GM18870 (cell line): Measurements from ENCODE around the gene PCSK2.

Experiments
- ATAC-seq: cut with Tn5 transposase; IDR thresholded peaks from one replicate; pipeline ENCODE4 v1.9.1; 2021; ENCODE audit warnings: moderate library complexity; ENCODE audit not compliant: unreplicated experiment

PCSK2 gene

DNA sequence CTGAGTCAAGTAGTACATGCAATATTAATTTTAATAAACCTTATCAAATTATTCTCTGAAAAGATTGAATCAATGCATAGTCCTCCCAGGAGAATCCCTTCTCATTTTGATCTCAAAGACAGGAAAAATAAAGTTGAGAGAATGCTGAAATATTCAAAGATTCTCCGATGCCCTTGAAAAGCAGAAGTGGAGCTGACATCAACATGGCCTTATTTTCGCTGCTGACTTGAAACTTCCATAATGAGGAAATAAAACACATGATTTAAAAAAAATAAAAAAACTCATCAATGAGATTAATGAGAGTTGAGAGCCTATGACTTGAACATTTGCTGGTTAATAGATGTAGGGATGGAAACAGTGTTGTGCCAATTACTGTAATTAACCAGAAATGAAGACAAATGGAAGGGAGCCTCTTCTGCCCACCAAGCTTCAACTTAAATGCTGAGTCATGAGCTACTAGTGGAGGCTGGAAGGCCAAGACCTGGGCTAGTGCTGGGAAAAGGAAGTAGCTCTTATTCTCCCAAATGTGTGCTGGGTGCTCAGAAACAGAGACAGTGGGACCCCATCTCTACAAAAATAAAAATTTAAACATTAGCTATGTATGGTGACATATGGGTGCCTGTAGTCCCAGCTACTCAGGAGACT, 164.4 kb downstream of the PCSK2 start:
- ATAC-seq = no peak

DNA sequence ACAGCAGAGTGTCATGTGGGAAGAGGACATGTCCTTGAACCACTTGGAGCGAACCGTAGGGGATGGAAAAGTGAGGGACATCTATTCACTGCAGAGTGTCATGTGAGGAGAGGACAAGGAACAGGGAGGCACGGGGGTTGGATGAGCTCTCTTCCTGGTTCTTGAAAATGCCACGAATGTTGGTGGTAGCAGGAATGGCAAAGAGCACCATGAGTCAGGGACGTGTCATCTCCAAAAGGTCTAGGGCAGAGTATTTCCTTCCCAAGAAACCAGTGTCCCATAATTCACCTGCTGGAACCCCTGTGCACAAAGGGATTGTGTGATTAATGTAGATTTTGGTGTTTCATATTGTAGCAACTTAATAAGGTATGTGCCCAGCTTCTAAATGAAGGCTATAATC, 167.6 kb downstream of the PCSK2 start:
- no peak for ATAC-seq

DNA sequence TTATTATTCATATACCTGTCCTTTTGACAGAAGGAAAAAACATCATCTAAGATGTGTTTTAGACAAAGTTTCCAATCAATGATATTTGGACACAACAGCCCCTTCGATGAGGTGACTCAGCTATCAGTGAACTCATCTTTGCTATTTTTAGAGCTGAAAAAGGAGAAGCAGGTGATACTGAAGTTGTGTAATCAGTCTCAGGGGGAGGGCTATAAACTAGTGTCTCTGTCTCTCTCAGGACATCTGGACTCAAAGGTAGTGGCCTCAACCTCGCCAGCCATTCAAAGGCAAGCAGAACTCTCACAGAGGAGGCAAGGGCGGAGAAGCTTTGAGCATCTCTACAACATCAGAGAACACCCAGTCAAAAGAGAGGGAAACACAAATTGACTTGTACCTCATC, 168.9 kb downstream of the PCSK2 start:
- ATAC-seq = no peak

DNA sequence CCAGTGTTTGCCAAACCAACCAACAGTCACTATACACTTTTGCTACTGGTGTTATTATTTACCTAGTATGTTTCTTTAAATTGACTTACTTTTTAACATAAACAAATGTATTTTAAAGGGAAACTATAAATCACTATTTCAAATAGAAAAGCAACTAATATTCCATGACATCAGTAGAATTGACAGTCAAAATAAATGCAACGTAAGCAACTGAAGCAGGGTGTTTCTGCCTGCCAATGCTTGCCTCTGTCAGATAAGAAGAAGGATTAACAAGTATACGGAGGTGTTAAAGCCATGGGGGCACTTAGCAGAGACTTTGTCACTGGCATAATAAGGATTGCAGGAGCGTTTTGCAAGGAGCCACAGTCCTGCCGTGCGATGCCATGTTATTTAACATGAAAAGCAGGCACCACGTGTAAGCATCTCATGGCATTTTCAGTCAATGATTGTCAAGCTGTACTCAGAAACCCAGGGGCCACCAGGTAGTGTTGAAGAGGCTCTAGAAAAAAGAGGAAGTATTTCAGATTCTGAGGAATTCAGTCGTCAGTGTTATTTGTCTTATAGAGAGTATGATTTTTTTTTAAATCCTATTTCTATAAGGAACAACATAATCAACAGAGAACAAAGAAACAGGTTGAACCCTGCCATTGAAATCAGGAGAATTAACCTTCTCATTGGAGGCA, 172.6 kb downstream of the PCSK2 start:
- ATAC-seq = no peak

DNA sequence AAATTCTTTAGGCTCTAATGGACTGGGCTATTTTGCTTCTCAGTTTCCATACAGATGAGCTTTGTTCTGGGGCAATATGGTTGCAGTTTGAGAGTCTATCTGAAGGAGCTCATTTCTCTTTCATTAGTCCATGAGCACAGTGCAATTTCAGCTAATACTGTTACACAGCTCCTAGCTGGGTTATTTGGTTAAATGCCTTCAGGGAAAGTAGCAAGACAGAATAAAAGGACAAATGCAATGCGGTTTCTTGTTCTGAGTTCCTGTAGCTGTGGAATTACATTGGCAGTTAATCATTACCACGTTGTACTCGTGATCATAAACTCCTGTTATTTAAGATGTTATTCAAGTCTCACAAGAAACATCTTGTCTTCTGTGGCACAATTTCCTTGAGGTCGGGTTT, 176.6 kb downstream of the PCSK2 start:
- ATAC-seq = no peak

DNA sequence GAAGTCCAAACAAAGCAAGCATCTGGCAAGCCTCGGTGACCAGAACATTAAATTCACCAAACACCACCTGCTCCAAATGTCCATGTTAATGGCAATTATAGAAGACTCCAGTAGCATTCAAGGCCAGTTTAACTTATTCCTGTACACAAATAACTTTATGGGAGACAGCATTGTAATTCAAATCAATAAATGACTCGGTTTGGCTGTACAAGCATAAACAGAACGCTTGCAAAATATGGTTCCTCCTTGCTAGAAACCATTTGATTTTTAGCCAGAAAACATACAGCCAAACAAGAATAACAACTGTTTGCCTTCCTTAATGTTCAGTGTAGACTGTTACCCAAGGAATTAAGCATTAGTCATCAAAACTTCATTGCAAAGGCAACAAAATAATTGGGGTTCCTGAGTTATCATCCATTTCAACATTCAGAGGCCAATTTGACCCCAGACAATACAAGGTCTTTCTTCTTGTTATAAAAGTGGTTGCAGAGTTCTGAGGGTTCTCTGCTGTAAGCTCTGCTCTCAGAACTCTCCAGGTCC, 179.3 kb downstream of the PCSK2 start:
- ATAC-seq = no peak

DNA sequence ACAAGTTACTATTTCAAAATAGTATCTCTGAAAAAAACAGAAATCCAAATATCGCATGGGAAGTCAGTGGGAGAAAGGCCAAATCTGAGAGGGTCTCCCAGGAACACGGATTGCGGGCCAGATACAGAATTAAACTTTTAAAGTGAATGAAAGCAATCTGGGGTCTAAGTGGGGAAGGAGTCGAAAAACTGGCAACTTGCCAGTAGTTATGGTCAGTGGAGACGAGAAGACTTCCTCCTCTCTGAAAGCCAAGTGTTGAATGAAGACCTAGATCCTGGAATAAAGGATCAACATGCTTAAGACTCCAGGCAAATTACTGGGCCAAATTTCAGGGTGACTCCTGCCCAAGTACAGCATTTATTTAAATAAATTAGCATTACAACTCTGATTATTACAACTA, 180.7 kb downstream of the PCSK2 start:
- ATAC-seq = no peak

DNA sequence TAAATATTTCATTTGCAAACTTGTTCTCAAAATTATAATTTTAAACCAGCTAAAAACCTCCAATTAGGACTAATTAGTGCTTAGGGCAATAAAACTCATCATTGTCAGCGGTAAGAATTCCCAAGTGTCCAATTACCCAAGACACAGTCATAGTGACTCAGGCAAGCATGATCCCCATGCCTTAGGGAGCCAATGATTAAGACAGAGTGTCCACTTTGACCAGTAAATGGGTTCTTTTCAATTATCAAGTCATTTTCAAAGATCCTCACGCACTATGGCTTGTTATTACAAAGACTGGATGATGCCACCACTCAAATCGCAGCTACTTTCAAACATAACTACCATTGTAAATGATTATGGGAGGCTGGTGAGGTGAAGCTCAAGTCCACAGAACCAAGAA, 190.4 kb downstream of the PCSK2 start:
- ATAC-seq = no peak

DNA sequence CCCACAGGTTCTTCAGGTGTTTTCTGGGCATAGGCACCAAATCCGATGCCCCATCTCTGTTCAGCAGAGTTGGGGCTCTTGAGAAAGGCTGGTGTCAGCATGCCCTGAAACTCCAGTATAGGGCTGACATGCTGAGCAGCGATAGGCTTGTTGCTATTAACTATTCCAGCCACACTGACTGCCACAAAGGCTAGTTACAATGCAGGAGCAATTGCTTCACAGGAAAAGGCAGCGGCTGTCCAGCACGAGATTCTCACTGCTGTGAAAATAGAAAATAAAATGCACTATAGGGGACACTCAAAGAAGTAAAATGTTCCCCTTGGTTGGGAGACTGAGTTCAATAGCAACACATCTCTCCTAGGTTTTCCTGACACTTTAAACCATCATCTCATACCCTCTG, 191.9 kb downstream of the PCSK2 start:
- ATAC-seq = no peak

DNA sequence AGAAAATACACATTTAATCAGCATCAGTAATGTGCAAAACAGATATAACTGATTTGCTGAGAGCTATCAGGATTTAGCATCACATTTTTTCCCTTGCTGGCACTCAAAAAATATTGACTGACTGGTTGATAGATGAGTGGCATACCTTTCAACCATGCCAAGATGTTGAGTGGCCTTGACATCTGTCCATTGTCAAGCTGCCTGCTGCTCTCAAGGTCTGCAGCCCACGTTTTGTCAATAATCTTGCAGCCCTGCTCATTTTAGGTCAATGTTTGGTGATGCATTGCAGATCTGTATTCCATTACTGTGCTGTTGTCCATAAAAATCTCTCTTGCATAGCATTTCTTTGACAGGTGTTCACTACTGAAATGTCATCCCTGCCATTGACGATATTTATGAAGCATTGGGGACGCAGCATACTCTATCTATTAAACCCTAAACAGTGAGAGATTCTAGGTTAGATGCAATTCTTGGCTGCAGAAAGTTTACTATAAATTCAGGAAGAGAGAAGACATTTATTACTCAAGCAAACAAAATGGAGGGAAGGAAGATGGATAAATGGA, 192.7 kb downstream of the PCSK2 start:
- ATAC-seq = no peak

DNA sequence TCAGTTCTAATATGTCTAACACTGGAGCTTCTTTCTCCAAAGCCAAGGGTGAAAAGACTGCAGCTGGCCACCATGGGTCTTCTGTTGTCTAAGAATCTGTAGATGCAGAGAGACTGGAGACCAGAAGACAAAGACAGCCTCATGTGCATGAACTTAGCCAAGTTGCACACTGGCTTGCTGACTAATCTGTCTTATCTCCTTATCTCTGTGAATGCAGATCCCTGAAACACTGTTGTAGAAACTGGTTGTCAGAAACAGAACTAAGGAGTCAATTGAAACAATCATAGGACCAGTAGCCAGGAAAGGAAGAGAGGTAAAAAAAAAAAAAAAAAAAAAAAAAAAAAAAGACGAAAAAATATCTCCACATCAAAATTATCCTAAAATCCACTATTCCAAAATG, 194.7 kb downstream of the PCSK2 start:
- no peak for ATAC-seq

DNA sequence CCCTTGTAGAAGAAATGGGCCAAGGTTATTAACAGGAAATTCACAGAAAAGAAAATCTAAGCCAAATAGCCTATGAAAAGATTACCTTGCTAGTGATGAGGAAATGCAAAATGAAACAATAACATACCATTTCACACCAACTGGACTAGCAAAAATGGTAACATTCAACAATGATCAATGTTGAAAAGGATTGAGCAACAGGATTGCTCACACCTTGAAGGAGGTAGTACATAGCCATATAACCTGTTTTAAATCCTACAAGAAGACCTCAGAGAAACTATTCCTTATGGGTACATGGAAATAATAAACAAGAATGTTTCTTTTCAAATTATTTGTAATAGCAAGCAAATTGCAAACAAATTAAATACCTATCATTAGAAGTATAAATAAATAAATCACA, 196.9 kb downstream of the PCSK2 start:
- ATAC-seq = no peak

DNA sequence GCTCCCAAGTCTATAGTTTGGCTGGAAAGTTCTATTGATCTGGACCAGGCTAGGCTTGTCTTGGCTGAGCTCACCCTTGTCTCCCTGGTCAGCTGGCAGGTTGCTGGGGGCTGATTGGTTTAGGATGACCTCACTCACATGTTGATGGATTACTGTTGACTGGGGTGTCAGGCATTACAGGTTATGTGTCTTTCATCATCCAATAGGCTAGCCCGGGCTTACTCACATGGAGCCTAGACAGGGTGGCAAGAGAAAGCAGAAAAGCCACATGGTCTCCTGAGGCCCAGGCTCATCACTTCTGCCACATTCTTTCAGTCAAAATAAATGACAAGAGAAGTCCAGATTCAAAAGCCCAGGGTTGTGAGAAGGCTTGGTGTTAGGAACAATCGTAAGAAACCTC, 200.8 kb downstream of the PCSK2 start:
- no peak for ATAC-seq

DNA sequence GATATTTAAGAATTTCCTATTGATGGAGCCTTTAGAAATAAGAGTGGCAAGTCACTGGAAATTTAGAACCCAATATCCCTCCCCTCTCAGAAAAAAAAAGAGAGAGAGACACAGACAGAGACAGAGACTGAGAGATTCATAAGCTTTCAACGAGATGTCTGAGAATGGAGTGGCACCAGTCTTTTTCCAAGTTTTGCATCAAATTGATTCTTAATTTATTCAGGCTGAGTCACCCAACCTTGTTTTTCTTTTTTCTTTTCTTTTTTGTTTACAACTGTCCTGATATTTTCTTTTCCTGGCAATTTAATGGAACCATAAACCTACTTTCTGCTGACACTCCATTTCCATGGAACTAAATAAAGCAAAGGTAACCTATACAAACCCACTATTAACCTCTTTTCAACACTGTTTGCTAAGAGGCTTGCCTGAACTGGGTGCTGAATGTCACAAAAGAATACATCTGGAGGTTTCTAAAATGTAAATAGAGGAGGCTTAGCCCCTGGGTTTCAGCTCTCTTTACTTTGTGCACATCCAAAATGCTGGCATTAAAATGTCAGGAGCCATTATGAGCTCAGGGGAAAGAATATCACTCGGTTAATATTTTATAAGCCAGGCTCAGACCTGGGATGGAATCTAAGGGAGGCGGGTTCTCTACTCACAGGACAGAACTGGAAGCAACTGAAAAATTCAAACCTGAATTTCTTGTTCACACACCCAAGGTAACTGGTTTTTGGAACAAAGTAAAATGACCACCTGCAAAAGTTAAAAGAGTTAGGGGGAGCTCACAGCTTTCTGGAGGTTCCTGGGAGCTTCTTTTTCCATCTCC, 203.5 kb downstream of the PCSK2 start:
- no peak for ATAC-seq

DNA sequence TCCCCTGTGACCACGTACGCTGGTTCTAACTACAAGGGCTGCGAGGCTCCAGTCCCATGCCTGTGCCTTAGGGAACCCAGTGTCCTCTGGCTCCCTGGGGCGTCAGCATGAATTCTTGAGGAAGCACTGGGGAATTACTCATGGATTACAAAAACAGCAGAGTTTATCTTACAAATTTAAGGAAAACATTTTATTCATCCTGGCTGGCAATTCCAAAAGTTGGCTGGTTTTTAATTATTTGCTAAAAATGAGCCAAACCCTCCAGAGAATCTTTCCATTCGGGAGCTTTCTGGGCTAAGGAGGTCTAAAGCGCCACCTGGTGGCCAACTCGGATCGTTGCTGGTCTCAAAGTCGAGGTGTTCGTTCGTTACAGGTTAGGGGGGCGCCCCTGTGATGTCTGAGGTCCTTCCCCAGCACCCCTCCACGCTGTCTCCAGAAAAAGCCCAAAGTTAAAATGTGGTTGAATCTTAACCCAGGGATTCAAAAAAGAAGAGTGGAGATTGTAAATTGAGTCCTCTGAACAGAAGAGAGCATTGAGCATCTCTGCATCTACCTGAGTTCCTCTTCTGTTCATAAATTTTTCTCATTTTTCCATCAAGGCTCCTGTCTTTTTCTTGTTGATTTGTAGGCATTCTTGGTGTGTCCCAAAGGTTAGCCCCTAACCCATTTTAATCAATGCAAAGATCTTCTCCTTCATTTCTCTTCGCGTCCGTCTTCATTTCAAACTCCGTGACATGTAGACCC, 205.0 kb downstream of the PCSK2 start:
- ATAC-seq = no peak

DNA sequence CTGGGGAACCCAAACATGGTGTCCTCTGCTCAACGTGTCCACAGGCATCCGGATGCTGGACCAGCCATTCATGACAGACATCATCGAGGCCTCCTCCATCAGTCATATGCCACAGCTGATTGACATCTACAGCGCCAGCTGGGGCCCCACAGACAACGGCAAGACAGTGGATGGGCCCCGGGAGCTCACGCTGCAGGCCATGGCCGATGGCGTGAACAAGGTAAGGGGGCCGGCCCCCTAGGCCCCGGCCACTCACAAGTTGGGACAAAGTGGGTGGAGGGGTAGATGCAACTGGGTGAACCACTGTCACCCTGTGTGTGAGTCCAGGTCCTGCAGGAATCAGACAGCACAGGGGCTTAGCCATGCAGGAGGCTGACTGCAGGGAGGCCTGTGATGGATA, 209.8 kb downstream of the PCSK2 start:
- no peak for ATAC-seq

DNA sequence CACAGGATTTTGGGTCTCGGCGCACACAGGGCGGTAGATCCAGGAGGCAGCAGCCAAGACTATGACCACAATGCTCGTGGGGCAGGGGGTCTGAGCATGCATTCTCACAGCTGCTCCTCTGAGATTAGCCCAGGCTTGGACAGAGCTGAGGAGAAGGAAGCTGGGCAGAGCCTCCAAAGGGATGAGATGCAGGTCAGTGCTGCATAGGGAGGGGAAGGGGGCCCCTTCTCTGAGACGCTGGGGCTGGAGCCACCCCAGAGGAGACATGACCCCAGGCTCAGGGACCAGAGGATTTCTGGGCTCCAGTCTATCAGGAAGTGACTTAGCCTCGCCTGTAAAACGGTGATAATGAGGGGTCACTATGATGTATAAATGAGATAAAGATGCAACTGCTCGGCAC, 210.4 kb downstream of the PCSK2 start:
- ATAC-seq = no peak

DNA sequence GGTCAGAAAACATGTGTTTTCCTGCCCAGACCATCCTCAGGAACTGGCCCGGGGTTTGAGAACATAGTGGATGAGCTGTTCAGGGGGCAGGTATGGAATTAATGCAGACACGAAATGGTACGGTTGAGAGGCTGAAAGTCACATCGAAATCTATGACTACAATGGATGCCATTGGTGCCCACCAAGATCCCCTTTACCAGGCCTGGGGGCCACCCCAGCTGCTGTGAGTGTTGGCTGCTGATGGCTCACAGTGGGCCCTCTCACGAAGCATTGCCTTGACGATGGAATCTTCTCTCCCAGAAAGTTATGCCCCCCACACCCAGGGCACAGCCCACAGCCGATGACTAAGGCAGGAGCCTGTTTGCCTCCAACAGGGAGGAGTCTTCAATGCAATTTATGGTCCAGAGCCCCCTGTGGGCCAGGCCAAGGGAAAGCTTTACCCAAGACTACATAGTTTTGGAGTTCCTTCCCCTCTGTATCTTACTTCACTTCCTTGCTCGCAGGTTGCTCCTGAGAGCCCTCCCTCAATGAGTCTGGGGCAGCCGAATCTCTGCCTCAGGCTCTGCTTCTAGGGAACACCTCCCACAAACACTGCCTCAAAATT, 211.7 kb downstream of the PCSK2 start:
- ATAC-seq = no peak

DNA sequence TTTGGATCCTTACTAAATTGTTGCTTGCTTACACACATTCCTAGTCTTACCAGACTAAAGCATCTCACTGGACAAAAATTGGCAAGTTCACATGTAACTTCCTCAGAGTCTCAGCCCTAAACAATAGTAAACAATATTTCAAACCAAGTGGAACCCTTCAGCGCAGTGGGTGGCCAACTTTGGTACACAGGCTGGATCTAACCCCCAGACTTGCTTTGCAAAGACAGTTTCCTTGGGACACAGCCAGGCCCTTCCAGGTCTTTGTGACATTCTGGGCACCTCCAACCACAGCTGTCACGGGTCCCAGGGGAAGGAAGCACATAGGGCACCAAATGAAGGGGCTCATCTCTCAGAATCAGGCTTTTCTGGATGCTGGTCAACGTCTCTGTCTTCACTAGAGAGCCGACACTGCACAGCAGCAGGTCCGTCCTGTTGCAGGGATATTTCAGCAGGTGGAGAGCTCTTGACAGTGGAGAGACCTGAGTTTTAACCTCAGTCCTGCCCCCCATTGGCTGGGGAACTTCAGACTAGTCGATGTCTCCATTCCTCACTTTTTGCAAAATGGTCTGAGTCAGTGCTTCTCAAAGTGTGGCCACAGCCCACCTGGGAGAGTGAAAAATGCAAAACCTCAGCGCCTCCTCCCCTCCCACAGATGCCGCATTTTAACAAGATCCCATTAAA, 212.9 kb downstream of the PCSK2 start:
- ATAC-seq = no peak

DNA sequence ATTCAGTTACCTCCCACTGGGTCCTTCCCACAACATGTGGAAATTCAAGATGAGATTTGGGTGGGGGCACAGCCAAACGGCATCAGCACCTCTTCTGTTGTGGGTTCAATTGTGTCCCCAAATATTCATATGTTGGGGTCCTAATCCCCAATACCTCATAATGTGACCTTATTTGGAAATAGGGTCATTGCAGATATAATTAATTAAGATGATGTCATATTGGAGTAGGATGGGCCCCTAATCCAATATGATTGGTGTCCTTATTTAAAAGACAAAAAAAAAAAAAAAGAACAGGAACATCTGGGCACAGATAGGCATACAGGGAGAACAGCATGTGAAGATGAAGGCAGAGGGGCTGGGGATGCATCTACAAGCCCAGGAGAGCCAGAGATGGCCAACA, 214.9 kb downstream of the PCSK2 start:
- no peak for ATAC-seq
